ENCODE data around the gene ZNF532. TPM values are rescaled to one million over a fixed set of nuclear protein-coding genes. Genes with fewer than 3 reads are reported as not detected.

ZNF532 gene
- total and polyA plus RNA-seq, 11 donors, result 16.0 to 84.4 (median 69.9) TPM

DNA sequence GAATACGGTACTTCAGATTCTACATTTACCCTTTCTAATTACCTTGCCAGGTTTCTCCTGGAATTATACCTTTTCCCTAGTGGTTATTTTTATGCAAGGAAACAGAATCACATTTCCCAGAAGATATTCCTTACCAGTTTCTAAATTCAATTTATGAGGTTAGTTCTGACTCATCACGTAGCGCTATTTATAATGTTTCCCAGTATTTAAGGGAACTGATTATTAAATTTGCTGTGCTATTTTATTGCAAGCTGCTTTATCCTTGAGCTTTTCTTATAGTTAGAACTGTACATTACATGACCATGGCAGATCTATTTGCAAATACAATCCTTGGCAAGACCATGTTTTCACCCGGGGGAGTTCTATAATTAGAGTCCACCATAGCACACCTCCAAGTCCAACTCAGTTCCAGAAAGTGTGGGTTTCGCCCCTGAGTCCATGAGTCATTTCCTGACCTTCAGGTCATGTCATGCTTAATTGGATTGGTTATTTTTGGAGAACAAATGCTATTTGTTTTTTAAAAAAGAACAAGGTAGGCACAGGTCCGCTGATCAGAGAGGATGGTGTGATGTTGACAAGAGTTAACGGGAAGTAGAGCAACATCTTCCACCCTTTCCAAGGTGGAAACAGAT lies 126.6 kb downstream of the ZNF532 start:
- H3K4me3 ChIP-seq, result no peak overlapping the region
- WGBS, 4 donors, result 39 to 50% (median 46%) methylated on average over 7 of the region's 7 CpGs
- ATAC-seq (peak; percentile 18 to 64 (median 60)), DNase-seq (no peak)
- peaks cover 14 to 65% (median 48%) of the 10 kb centered on the region in 12 donors for H3K4me1 ChIP-seq
- H3K27ac ChIP-seq, result peak overlapping the region in 11 of 12 donors; percentile 58 to 95 (median 82)
- TF ChIP-seq, protein P1, sequence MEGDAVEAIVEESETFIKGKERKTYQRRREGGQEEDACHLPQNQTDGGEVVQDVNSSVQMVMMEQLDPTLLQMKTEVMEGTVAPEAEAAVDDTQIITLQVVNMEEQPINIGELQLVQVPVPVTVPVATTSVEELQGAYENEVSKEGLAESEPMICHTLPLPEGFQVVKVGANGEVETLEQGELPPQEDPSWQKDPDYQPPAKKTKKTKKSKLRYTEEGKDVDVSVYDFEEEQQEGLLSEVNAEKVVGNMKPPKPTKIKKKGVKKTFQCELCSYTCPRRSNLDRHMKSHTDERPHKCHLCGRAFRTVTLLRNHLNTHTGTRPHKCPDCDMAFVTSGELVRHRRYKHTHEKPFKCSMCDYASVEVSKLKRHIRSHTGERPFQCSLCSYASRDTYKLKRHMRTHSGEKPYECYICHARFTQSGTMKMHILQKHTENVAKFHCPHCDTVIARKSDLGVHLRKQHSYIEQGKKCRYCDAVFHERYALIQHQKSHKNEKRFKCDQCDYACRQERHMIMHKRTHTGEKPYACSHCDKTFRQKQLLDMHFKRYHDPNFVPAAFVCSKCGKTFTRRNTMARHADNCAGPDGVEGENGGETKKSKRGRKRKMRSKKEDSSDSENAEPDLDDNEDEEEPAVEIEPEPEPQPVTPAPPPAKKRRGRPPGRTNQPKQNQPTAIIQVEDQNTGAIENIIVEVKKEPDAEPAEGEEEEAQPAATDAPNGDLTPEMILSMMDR (IDR thresholded peaks at IDR 0.05), result peak in 2 of 12 donors; percentile 8 to 26
- no peak for TF ChIP-seq POLR2A (IDR thresholded peaks at IDR 0.05)
- intact Hi-C loops (cut with DNase I), result loop anchor here in 6 of 10 donors (2.0 to 10.0 kb wide), 7 partner anchors 24 to 209 kb away; partner anchors contain the start of gene ZNF532 (in 3 of the 6)
- no peaks in the 10 kb centered on the region for H3K27me3 ChIP-seq
- H3K36me3 ChIP-seq, result peaks cover 0 to 4% (median 0%) of the 10 kb centered on the region in 9 donors
- peaks cover 0 to 11% (median 0%) of the 10 kb centered on the region in 12 donors for H3K9me3 ChIP-seq

DNA sequence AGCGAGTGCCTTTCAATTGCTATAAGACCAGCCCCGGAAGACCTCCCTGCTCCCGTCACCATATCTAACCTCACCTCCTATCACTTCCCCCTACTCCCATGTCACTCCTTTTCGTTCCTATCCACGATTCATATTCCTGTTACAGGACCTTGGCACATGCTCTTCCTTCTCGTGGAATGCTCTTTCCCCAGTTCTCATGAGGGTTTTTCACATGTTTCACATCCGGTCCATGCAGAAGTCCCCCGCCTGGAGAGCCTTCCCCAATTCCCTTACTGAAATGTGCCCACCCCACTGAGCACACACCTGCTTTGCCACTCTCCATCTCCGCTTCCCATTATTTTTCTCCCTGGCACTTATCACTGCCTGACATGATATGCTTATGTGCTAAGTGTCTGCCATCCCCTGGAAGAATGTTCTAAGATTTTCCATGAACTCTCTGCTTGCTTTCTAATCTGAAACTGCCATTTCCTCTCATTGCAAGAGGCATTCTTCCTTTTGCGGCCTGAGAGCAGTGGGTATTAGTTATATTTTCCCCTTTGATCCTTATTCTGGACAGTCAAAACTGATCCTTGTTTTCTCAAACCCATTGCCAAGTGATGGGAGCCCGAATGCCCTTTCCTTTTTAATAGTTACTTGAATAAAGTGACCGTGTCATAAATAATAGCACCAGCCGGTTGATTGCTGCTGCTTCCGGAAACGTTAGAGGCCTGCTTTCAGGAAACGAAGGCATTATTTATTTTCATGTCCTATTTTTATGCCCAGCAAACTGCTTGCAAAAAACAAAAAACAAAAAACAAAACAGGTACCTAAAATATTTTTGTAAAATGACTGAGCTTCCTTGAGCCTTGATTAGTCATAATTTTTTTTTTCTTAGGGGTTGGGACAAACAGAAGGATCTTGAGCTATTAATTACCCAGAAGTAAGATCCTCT lies 127.9 kb downstream of the ZNF532 start:
- Histone ChIP-seq H3K4me3 (no peak overlapping the region), H3K9me3 (peaks cover 0 to 11% (median 0%) of the 10 kb centered on the region in 12 donors), H3K4me1 (peaks cover 17 to 76% (median 61%) of the 10 kb centered on the region in 12 donors), H3K36me3 (no peaks in the 10 kb centered on the region), H3K27me3 (no peaks in the 10 kb centered on the region), H3K27ac (peak overlapping the region in 11 of 12 donors; percentile 58 to 95 (median 82))
- ATAC-seq (peak in 1 of 4 donors; percentile 4), DNase-seq (no peak)
- TF ChIP-seq, protein P1 (IDR thresholded peaks at IDR 0.05), result no peak
- TF ChIP-seq POLR2A (IDR thresholded peaks at IDR 0.05), result no peak
- intact Hi-C loops (cut with DNase I), result loop anchor here in 5 of 10 donors (5.0 to 10.0 kb wide), 6 partner anchors 62 to 210 kb away; partner anchors contain the start of gene ZNF532 (in 3 of the 5)
- WGBS, 4 donors, result 44 to 65% (median 52%) methylated on average over 16 of the region's 16 CpGs

DNA sequence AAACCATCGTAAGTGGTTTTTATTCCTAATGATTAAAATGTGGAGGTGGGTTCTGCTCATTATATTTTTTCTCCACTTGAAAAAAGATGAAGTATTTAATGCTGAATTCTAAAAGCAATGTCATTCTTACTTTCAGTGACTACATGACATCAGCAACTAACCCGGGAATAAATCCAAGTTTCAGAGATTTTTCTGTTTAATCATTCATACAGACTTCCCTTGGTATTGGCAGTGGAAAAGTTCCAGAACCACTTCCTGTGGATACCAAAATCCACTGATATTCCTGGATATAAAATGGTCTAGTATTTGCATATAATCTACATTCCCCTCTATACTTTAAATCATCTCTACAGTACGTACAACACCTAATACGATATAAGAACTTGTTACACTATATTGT lies 128.6 kb downstream of the ZNF532 start:
- DNase-seq (peak in 1 of 5 donors; percentile 33), ATAC-seq (peak in 2 of 4 donors; percentile 18 to 45)
- H3K27ac ChIP-seq, result peak overlapping the region in 11 of 12 donors; percentile 23 to 95 (median 82)
- TF ChIP-seq, protein P1 (IDR thresholded peaks at IDR 0.05), result no peak
- no peak for TF ChIP-seq POLR2A (IDR thresholded peaks at IDR 0.05)
- no peaks in the 10 kb centered on the region for H3K27me3 ChIP-seq
- no peak overlapping the region for H3K4me3 ChIP-seq
- H3K4me1 ChIP-seq, result peaks cover 17 to 81% (median 67%) of the 10 kb centered on the region in 12 donors
- H3K36me3 ChIP-seq, result no peaks in the 10 kb centered on the region
- intact Hi-C loops (cut with DNase I), result loop anchor here in 5 of 10 donors (5.0 to 10.0 kb wide), 6 partner anchors 62 to 211 kb away; partner anchors contain the start of gene ZNF532 (in 3 of the 5)
- 37 to 47% (median 41%) methylated on average over 4 of the region's 4 CpGs for WGBS, 4 donors
- H3K9me3 ChIP-seq, result peaks cover 0 to 11% (median 0%) of the 10 kb centered on the region in 12 donors

Measured in heart left ventricle (tissue), 16 donors.